Mesothelial cell of epicardium (in vitro differentiated cells): ENCODE data around the gene CLCF1. TPM values are rescaled to one million over a fixed set of nuclear protein-coding genes. Genes with fewer than 3 reads are reported as not detected.

Experiments used
- DNase-seq, 2 experiments: peaks; one replicate each; pipeline ENCODE4 v3.0.0; 2021; ENCODE audit warnings: low spot score in 2 of 2; ENCODE audit not compliant: unreplicated experiment in 2 of 2
- H3K27ac Mint-ChIP-seq: 2 replicates; pipeline ENCODE4 v1.8.0; 2021; ENCODE audit warnings: mixed read lengths
- H3K27me3 Mint-ChIP-seq: 2 replicates; pipeline ENCODE4 v1.8.0; 2021; ENCODE audit warnings: low read depth, mixed read lengths
- H3K36me3 Mint-ChIP-seq: 2 replicates; pipeline ENCODE4 v1.8.0; 2021; ENCODE audit warnings: mixed read lengths
- H3K4me1 Mint-ChIP-seq: 2 replicates; pipeline ENCODE4 v1.8.0; 2021; ENCODE audit warnings: mixed read lengths
- H3K4me3 Mint-ChIP-seq: 2 replicates; pipeline ENCODE4 v1.8.0; 2021; ENCODE audit warnings: mild to moderate bottlenecking, moderate library complexity, mixed read lengths
- H3K9me3 Mint-ChIP-seq: 2 replicates; pipeline ENCODE4 v1.8.0; 2021; ENCODE audit warnings: mixed read lengths
- total RNA-seq: library from RNA; stranded (reverse); gene quantifications from 3 replicates; pipeline ENCODE4 v1.2.1, GENCODE V29; 2021
- TF ChIP-seq, protein P1 (sequence below): fragments of 200-600 bp; sonication (generic); IDR thresholded peaks from one replicate; pipeline ENCODE4 v1.5.0; 2021; ENCODE audit warnings: antibody characterized with exemption; ENCODE audit not compliant: unreplicated experiment

The CLCF1 gene
- total RNA-seq, 1 donor from 2014 or later = 5.9 TPM

GRCh38 chr11:67357831-67358670 is 15.3 kb downstream of the CLCF1 start:
- no peak for DNase-seq
- no peak overlapping the region for H3K4me3 Mint-ChIP-seq
- no peak overlapping the region for H3K27ac Mint-ChIP-seq
- H3K9me3 Mint-ChIP-seq = no peaks in the 10 kb centered on the region
- peaks cover 27% of the 10 kb centered on the region for H3K4me1 Mint-ChIP-seq
- no peaks in the 10 kb centered on the region for H3K27me3 Mint-ChIP-seq
- H3K36me3 Mint-ChIP-seq = no peaks in the 10 kb centered on the region
- TF ChIP-seq, protein P1, sequence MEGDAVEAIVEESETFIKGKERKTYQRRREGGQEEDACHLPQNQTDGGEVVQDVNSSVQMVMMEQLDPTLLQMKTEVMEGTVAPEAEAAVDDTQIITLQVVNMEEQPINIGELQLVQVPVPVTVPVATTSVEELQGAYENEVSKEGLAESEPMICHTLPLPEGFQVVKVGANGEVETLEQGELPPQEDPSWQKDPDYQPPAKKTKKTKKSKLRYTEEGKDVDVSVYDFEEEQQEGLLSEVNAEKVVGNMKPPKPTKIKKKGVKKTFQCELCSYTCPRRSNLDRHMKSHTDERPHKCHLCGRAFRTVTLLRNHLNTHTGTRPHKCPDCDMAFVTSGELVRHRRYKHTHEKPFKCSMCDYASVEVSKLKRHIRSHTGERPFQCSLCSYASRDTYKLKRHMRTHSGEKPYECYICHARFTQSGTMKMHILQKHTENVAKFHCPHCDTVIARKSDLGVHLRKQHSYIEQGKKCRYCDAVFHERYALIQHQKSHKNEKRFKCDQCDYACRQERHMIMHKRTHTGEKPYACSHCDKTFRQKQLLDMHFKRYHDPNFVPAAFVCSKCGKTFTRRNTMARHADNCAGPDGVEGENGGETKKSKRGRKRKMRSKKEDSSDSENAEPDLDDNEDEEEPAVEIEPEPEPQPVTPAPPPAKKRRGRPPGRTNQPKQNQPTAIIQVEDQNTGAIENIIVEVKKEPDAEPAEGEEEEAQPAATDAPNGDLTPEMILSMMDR = no peak

GRCh38 chr11:67356864-67357561 is 16.4 kb downstream of the CLCF1 start:
- H3K27me3 Mint-ChIP-seq = no peaks in the 10 kb centered on the region
- H3K4me3 Mint-ChIP-seq = no peak overlapping the region
- DNase-seq = peak in 1 of 2 experiments; percentile 73
- no peaks in the 10 kb centered on the region for H3K9me3 Mint-ChIP-seq
- H3K4me1 Mint-ChIP-seq = peaks cover 33% of the 10 kb centered on the region
- peak overlapping the region; percentile 23 for H3K27ac Mint-ChIP-seq
- no peaks in the 10 kb centered on the region for H3K36me3 Mint-ChIP-seq
- TF ChIP-seq, protein P1 = peak; percentile 94

GRCh38 chr11:67356387-67356863 is 17.0 kb downstream of the CLCF1 start:
- no peak for DNase-seq
- Mint-ChIP-seq H3K27me3 (no peaks in the 10 kb centered on the region), H3K4me1 (peaks cover 35% of the 10 kb centered on the region), H3K36me3 (no peaks in the 10 kb centered on the region), H3K4me3 (no peak overlapping the region), H3K9me3 (no peaks in the 10 kb centered on the region), H3K27ac (peak overlapping the region; percentile 23)
- TF ChIP-seq, protein P1 = no peak

GRCh38 chr11:67355794-67356386 is 17.5 kb downstream of the CLCF1 start:
- DNase-seq = no peak
- Mint-ChIP-seq H3K4me3 (no peak overlapping the region), H3K9me3 (no peaks in the 10 kb centered on the region), H3K27ac (no peak overlapping the region), H3K27me3 (no peaks in the 10 kb centered on the region), H3K36me3 (no peaks in the 10 kb centered on the region), H3K4me1 (peaks cover 38% of the 10 kb centered on the region)
- TF ChIP-seq, protein P1 = no peak

GRCh38 chr11:67355023-67355793 is 18.2 kb downstream of the CLCF1 start:
- H3K9me3 Mint-ChIP-seq = no peaks in the 10 kb centered on the region
- peaks cover 38% of the 10 kb centered on the region for H3K4me1 Mint-ChIP-seq
- DNase-seq = no peak
- H3K4me3 Mint-ChIP-seq = no peak overlapping the region
- no peaks in the 10 kb centered on the region for H3K27me3 Mint-ChIP-seq
- no peaks in the 10 kb centered on the region for H3K36me3 Mint-ChIP-seq
- TF ChIP-seq, protein P1 = no peak
- H3K27ac Mint-ChIP-seq = peak overlapping the region; percentile 92
